ENCODE results near the gene LRRTM4.

LRRTM4 gene

DNA sequence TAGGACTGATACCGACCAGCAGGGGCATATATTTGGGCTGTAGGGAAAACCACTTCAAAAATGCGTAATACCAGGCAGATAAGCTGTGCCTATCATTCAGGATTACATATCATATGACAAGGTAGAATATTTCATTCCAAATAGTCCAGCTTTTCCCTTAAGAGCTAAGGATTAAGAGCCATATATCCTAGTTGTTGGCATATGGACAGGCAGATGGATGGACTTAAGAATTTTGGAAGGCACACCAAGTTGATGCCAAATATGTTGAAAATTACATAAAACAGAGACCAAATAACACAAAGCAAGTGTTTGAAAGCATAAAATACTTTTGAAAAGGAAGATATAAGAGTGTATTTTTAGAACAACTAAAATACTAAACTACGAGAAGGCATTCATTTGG lies 52.1 kb downstream of the LRRTM4 start:
- DNase-seq (ENCODE audit: low read depth in 2 of 2) = no peak

- DNase-seq (ENCODE audit: low read depth in 2 of 2) = no peak
These were observed 53.1 kb downstream of the LRRTM4 start for GRCh38 chr2:77469106-77469505.

DNA sequence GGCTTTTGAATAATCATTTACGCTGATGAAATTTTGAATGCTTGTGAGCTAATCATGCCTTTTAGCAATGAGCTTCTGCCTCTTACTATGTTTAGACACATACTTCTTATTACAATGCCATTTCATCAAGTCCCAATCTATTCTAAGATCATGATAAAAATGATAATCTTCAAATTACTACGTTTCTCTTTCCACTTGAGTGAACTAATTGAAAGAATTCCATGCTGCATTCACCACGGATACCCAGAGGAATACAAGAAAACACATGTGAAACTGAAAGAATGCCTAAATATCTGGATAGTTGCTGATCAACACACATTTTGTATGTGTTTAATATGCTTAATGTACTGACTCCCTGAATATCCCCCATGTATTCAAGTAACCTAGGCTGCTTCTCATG lies 62.3 kb downstream of the LRRTM4 start:
- no peak for DNase-seq (ENCODE audit: low read depth in 2 of 2)

DNA sequence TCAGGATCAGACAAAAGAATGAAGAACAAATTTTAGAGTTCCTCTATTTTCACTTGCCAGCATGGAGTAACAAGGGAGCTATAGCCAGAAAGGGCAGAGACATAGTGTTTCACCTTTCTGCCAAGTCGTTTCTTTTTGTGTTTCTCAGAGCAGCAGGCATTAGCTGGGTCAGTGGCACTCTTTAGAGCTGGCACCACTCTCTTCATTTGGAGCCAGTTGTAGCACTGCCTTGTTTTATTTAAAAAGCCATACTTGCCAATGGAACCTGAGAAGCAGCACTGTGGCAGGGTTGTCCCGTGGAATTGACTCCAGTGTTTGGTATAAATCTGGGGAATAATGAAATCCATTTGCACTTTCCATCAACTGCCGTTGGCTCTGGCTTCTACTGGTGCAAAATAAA lies 64.0 kb downstream of the LRRTM4 start:
- no peak for DNase-seq (ENCODE audit: low read depth in 2 of 2)

GRCh38 chr2:77457665-77458064 lies 64.5 kb downstream of the LRRTM4 start:
- no peak for DNase-seq (ENCODE audit: low read depth in 2 of 2)

GRCh38 chr2:77443076-77443475 lies 79.1 kb downstream of the LRRTM4 start:
- no peak for DNase-seq (ENCODE audit: low read depth in 2 of 2)

DNA sequence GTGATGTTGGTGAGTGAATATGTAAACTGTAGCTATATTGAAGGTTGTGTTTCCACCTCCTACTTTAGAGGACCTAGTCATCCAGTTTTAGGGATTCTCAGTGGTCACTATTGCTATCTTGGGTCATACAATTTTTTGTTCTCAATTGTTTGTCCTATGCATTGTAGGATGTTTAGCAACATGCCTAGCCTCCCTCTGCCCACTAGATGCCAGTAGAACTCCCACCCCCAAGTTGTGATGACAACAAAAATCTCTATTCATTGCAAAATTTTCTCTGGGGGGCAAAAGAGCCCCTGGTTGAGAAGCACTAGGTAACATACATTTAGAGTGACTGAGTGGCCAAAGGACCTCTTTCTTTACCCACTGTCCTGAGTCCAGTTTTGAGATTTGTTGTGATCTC lies 87.3 kb downstream of the LRRTM4 start:
- no peak for DNase-seq (ENCODE audit: low read depth in 2 of 2)

DNA sequence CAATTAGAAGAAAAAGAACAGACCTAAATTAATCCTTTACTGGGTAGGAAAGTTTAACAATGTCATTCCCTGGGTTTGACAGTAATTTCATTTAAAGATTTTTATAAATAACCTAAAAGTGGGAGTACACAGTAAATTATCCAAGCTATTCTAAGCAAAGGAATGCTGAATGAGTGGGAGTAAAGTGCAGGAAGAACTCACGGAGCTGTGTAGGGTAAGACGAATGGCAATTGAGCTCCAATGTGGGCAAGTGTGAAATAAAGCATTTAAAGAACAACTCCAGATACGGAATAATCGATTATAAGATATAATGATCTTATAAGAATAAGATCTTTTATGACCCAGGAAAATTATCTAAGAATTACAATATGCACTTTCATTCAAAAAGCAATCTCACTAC lies 93.2 kb downstream of the LRRTM4 start:
- no peak for DNase-seq (ENCODE audit: low read depth in 2 of 2)

GRCh38 chr2:77421971-77422370 lies 100.2 kb downstream of the LRRTM4 start:
- DNase-seq (ENCODE audit: low read depth in 2 of 2) = no peak

GRCh38 chr2:77418537-77418936 lies 103.6 kb downstream of the LRRTM4 start:
- DNase-seq (ENCODE audit: low read depth in 2 of 2) = no peak

DNA sequence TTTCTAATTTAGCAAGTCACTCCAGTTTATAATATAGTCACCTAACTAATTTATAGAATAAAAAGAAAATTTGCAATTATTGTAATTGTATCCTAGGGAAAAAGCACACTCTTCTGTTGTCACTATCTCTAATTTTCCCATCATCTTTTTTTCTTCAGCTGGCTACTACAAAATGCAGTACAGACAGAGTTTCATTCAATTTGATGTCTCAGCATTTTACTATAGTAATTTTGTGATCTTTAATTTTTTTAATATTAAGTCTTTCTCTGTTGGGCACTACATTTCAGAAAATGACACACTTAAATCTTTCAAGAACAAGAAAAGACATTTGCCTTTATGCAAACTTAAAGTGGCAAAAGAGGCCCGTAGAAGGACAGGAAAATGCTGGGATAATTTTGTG lies 118.0 kb downstream of the LRRTM4 start:
- no peak for DNase-seq (ENCODE audit: low read depth in 2 of 2)

GRCh38 chr2:77398970-77399600 lies 123.1 kb downstream of the LRRTM4 start:
- no peak for DNase-seq (ENCODE audit: low read depth in 2 of 2)

DNA sequence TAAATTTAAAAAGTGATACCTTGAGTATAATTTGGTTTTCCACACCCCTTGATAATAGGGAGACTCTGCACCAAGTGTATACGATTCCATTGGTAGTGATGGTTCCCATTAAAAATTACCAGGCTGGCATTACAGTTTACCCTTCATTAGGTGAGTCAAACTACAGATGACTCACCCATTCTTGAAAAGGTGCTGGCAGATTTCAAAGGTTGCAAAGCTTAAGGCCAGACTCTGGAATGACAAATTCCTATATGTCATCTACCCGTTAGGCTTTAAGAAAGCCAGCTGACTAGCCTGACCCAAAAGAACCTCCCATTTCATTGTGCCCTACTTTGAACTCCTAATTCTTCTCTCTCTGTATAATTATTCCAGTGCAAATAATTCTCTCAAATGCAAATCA lies 124.4 kb downstream of the LRRTM4 start:
- no peak for DNase-seq (ENCODE audit: low read depth in 2 of 2)

GRCh38 chr2:77395011-77395410 lies 127.2 kb downstream of the LRRTM4 start:
- DNase-seq (ENCODE audit: low read depth in 2 of 2) = no peak

- no peak for DNase-seq (ENCODE audit: low read depth in 2 of 2)
These were observed 131.1 kb downstream of the LRRTM4 start for GRCh38 chr2:77391119-77391518.

DNA sequence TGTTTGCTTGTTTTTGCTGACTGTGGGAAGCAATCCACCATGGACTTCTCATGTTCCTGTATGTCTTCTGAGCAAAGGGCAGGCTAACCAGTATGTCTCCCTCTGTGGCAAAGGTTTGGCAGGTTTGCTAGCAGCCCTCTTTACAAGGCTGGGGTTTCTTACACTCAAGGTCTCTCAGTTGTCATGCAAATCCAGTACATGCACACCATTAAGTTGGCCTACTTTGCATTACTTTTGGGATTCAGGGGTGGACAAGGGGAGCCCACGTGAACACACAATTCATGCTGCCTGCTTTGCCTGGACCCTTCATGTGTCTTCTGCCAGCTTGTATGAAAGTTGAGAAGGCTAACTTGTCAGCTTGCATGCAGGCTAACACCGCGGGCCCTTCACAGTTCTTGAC lies 134.9 kb downstream of the LRRTM4 start:
- DNase-seq (ENCODE audit: low read depth in 2 of 2) = no peak

GRCh38 chr2:77372636-77373035 lies 149.5 kb downstream of the LRRTM4 start:
- no peak for DNase-seq (ENCODE audit: low read depth in 2 of 2)

DNA sequence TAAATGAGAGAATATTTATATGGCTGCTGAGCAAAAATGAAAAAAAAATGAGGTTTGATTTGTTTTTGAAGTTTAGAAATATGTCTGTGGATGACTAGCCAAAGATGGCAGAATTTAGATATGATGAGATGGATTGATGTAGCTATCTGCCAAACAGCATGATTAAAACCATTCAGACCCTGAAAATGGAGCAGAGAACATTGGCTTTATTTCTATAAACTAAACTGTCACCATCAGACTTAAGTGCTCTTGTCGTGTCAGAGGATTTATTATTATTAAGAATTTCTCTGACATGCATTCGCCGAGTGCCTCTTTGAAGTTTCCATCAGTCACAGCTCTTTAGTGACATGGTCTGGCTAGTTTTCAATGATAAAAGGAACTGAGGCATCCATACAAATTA lies 151.7 kb downstream of the LRRTM4 start:
- DNase-seq (ENCODE audit: low read depth in 2 of 2) = no peak

DNA sequence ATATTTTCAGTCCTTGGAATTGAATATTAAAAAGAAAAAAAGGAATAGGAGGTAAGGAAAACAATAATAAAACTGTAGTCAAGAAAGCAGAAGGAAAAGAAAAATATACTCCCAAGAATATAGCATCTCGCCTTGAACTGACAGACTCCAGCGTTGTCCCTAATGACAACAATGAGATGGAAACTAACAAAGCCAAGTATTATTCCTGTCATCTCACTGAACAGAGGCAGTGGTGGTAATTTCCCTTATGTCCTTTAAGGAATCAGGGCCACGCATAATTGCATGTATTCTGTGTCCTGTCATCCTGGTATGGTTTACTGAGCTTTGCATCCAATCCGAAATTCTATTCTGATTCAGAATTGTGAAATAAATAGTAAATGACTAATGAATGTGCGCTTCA lies 158.9 kb downstream of the LRRTM4 start:
- no peak for DNase-seq (ENCODE audit: low read depth in 2 of 2)

- DNase-seq (ENCODE audit: low read depth in 2 of 2) = no peak
These were observed 173.4 kb downstream of the LRRTM4 start for GRCh38 chr2:77348821-77349220.

DNA sequence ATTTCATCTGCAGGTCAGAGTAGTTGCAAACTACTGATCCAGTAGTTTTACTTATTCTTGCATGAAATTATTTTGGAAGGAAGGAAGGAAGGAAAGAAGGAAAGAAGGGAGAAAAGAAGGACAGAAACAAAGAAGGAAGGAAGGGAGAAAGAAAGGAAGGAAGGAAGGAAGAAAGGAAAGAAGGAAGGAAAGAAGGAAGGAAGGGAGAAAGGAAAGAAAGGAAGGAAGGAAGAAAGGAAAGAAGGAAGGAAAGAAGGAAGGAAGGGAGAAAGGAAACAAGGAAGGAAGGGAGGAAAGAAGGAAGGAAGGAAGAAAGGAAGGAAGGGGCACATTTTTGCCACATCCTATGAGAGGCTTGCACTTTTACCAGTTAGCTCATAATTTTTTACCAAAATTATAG lies 186.2 kb downstream of the LRRTM4 start:
- no peak for DNase-seq (ENCODE audit: low read depth in 2 of 2)

DNA sequence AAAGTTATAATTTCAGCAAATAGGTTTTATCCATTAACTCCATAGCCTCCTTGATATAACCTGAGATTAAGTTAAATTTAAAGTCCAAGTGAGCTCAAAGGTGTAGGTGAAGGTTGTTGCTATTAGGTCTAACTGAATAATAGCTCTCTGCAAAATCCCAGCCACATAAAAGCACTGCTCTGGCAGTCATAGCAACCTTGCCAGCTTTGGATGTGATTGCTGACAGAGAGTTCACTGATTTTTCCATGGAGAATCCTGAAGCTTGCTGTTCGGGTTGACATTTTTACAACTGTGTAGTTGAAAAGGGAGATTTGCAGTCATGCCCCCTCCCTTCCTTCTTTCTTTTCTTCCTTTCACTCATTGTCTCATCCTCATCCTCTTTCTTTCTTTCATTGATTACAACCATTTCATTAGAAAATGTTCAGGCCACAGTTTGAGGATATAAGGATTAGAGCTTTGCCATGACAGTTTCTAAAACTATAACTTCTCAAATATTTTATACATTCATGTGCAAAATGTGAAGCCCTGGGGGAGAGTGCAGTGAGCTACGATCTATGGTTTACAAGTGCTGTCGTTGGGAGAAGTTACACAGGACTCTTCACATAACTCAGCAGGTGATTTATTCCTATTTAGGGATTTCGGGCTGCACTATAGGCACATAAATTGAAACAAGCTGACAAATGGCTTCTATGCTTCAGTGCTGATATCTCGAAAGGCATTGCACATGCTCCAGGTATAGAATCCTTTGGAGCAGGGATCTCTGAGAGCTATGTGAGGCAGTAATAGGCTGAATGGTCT lies 193.8 kb downstream of the LRRTM4 start:
- no peak for DNase-seq (ENCODE audit: low read depth in 2 of 2)

DNA sequence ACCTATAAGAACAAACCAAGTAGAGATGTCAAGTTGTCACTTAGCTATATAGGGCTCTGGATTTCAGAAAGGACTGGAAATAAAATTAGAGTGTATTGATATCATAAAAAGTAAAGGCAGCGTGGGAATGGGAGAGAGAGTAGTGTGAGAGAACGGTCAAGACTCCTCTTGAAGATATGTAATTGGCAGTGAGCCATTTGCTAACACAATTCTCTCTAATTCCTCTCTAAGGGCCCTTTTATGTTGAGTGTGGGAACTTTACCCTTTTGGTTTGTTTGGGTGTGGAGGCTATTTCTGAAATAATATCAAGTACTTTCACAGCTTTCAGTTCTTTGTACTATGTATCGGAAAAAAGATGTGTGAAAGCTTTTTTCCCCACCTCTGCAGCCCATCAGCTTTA lies 196.8 kb downstream of the LRRTM4 start:
- no peak for DNase-seq (ENCODE audit: low read depth in 2 of 2)

- no peak for DNase-seq (ENCODE audit: low read depth in 2 of 2)
These were observed 199.7 kb downstream of the LRRTM4 start for GRCh38 chr2:77322431-77322830.

Measured in fibroblast of skin of left biceps (primary cell).